Type B pancreatic cell (in vitro differentiated cells): Measurements from ENCODE around the gene MRPS27. TPM values are rescaled to one million over a fixed set of nuclear protein-coding genes. Genes with fewer than 3 reads are reported as not detected.

Experiments used
- DNase-seq: peaks from one replicate; pipeline ENCODE4 v3.0.0; 2021; ENCODE audit warnings: mixed read lengths; ENCODE audit not compliant: unreplicated experiment; ENCODE audit errors: extremely low spot score
- H3K27ac Mint-ChIP-seq: 2 replicates; pipeline ENCODE4 v1.8.0; 2021; ENCODE audit warnings: mild to moderate bottlenecking, mixed read lengths
- H3K27me3 Mint-ChIP-seq: 2 replicates; pipeline ENCODE4 v1.8.0; 2021; ENCODE audit warnings: mixed read lengths
- H3K36me3 Mint-ChIP-seq: 2 replicates; pipeline ENCODE4 v1.8.0; 2021; ENCODE audit warnings: mixed read lengths
- H3K4me1 Mint-ChIP-seq: one replicate; pipeline ENCODE4 v1.8.0; 2021; ENCODE audit warnings: mixed read lengths; ENCODE audit not compliant: unreplicated experiment
- H3K4me3 Mint-ChIP-seq: 2 replicates; pipeline ENCODE4 v1.8.0; 2021; ENCODE audit warnings: mild to moderate bottlenecking, mixed read lengths
- H3K9me3 Mint-ChIP-seq: 2 replicates; pipeline ENCODE4 v1.8.0; 2021; ENCODE audit warnings: mixed read lengths
- total RNA-seq: library from RNA; stranded (reverse); gene quantifications from 2 replicates; pipeline ENCODE4 v1.2.1, GENCODE V29; 2021; ENCODE audit warnings: low replicate concordance
- TF ChIP-seq, protein P1 (sequence below): fragments of 200-600 bp; sonication (generic); conservative IDR thresholded peaks from 2 replicates; pipeline ENCODE4 v1.5.0; 2021; ENCODE audit warnings: antibody characterized with exemption, mild to moderate bottlenecking

The MRPS27 gene
- total RNA-seq, 1 donor from 2014 or later, result 66.3 TPM

DNA sequence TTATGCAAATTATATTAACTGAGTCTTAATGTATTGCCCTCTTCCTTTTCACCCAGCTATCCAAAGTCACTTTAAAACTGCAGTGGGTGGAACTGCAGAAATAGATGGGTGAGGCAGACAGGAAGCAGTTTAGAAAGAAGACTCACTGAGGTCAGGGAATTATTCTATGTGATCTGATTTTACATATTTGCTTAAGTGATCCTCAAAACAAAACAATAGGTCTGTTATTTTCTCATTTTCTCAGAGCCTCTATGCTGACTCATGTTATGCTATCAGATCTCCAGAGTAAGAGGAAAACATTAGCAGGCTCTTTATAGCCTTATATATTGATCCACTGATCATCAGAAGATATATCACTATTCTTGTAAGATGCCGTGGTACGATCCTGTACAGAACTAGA, 63.5 kb downstream of the MRPS27 start:
- H3K4me3 Mint-ChIP-seq, result no peak overlapping the region
- H3K9me3 Mint-ChIP-seq, result no peaks in the 10 kb centered on the region
- DNase-seq, result no peak
- TF ChIP-seq, protein P1, sequence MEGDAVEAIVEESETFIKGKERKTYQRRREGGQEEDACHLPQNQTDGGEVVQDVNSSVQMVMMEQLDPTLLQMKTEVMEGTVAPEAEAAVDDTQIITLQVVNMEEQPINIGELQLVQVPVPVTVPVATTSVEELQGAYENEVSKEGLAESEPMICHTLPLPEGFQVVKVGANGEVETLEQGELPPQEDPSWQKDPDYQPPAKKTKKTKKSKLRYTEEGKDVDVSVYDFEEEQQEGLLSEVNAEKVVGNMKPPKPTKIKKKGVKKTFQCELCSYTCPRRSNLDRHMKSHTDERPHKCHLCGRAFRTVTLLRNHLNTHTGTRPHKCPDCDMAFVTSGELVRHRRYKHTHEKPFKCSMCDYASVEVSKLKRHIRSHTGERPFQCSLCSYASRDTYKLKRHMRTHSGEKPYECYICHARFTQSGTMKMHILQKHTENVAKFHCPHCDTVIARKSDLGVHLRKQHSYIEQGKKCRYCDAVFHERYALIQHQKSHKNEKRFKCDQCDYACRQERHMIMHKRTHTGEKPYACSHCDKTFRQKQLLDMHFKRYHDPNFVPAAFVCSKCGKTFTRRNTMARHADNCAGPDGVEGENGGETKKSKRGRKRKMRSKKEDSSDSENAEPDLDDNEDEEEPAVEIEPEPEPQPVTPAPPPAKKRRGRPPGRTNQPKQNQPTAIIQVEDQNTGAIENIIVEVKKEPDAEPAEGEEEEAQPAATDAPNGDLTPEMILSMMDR, result no peak
- H3K4me1 Mint-ChIP-seq, result no peaks in the 10 kb centered on the region
- H3K27me3 Mint-ChIP-seq, result no peaks in the 10 kb centered on the region
- H3K36me3 Mint-ChIP-seq, result peaks cover 13% of the 10 kb centered on the region
- H3K27ac Mint-ChIP-seq, result no peak overlapping the region

GRCh38 chr5:72255670-72256069, 64.4 kb downstream of the MRPS27 start:
- peaks cover 16% of the 10 kb centered on the region for H3K36me3 Mint-ChIP-seq
- DNase-seq, result no peak
- H3K4me1 Mint-ChIP-seq, result no peaks in the 10 kb centered on the region
- TF ChIP-seq, protein P1, result no peak
- no peaks in the 10 kb centered on the region for H3K9me3 Mint-ChIP-seq
- no peak overlapping the region for H3K4me3 Mint-ChIP-seq
- no peaks in the 10 kb centered on the region for H3K27me3 Mint-ChIP-seq
- no peak overlapping the region for H3K27ac Mint-ChIP-seq

GRCh38 chr5:72255237-72255636, 64.8 kb downstream of the MRPS27 start:
- TF ChIP-seq, protein P1, result no peak
- Mint-ChIP-seq H3K4me1 (no peaks in the 10 kb centered on the region), H3K27me3 (no peaks in the 10 kb centered on the region), H3K9me3 (no peaks in the 10 kb centered on the region), H3K27ac (no peak overlapping the region), H3K36me3 (peaks cover 16% of the 10 kb centered on the region), H3K4me3 (no peak overlapping the region)
- no peak for DNase-seq

DNA sequence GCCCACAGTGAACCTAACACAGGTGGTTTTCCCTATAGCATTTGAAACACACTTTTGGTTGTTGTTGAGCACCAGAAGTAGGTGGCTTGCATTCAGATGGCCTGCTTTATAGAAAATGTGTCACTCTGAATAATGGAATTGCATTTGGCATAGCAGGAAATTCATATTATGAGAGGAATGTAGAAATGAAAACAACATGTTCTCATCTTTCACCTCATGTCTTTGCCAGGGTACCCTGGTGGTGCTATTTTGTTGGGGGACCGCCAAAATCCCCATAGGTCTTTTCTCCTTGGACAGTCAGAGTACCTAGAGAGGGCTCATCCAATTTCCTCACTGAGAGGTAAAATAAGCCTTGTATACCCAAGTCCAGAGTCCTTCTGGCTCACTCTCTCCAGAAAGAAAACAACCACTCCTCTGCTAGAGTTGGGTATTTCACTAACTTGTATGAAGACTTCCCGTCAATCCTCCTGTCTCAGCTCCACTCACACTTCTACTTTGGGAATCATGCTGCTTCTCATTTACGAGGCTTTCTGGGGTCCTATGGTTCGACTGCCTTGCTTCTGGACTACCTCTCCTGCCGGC, 67.4 kb downstream of the MRPS27 start:
- TF ChIP-seq, protein P1, result no peak
- Mint-ChIP-seq H3K36me3 (peaks cover 16% of the 10 kb centered on the region), H3K4me3 (no peak overlapping the region), H3K27me3 (no peaks in the 10 kb centered on the region), H3K27ac (no peak overlapping the region), H3K4me1 (peaks cover 6% of the 10 kb centered on the region), H3K9me3 (no peaks in the 10 kb centered on the region)
- no peak for DNase-seq

DNA sequence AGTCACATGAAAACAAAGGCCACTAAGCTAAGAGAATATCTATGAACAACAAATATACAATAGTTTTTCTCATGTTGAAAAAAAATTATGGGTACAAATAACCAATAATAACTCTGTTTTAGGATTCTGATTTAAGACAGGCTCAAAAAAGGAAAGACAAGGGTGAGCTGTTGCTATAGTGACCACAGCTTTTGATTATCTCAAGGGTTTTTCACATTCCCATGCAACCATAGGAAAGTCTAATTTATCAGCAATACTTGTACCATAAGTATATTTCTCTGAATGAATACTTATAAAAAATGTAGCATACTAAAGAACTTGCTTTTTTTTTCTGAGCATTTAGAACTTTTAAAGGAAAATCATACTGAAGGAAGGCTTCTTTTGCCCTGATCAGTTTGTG, 68.0 kb downstream of the MRPS27 start:
- Mint-ChIP-seq H3K9me3 (no peaks in the 10 kb centered on the region), H3K27me3 (no peaks in the 10 kb centered on the region), H3K4me1 (peaks cover 9% of the 10 kb centered on the region), H3K4me3 (no peak overlapping the region), H3K27ac (no peak overlapping the region), H3K36me3 (peaks cover 11% of the 10 kb centered on the region)
- DNase-seq, result no peak
- TF ChIP-seq, protein P1, result no peak

DNA sequence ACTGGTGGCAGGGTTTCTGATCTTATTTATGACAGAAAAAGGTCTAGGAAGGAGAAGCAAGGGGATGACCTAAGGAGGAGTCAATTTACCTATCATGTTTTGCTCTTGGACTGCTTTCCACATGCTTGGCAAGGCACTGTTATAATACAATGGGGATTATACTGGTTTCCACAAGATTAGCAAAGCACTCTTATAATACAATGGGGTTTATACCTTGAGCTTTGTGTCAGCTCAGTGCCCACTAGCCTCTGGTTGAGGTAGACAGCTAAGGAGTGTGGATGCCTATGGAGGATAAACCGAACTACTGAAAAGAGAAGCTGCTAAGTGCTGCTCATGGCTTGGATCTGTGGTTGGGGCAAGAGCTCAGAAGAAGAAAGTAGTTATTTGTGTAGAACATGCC, 68.7 kb downstream of the MRPS27 start:
- no peaks in the 10 kb centered on the region for H3K9me3 Mint-ChIP-seq
- peaks cover 14% of the 10 kb centered on the region for H3K4me1 Mint-ChIP-seq
- no peak overlapping the region for H3K27ac Mint-ChIP-seq
- no peaks in the 10 kb centered on the region for H3K27me3 Mint-ChIP-seq
- H3K36me3 Mint-ChIP-seq, result peaks cover 8% of the 10 kb centered on the region
- TF ChIP-seq, protein P1, result no peak
- H3K4me3 Mint-ChIP-seq, result no peak overlapping the region
- no peak for DNase-seq
